DND-41 (cell line): ENCODE data around the gene HTRA1.

Source experiments
- ATAC-seq: fragments of 200-7000 bp; cut with Tn5 transposase; 3 replicates; pipeline ENCODE4 v1.9.1; 2021; ENCODE audit warnings: low read depth; ENCODE audit not compliant: insufficient read depth
- DNase-seq: peaks from one replicate; pipeline ENCODE4 v3.0.0-alpha.2; 2020
- H2AFZ ChIP-seq: 2 replicates; pipeline ENCODE4 v1.6.0; 2012; ENCODE audit warnings: low read depth, low read length
- H3K27ac ChIP-seq: 2 replicates; pipeline ENCODE4 v1.5.1; 2012; ENCODE audit warnings: low read length, inconsistent platforms
- H3K27me3 ChIP-seq: fragments of 200-600 bp; sonication (generic); 2 replicates; pipeline ENCODE4 v1.6.0; 2012; ENCODE audit warnings: low read length, mild to moderate bottlenecking, inconsistent platforms; ENCODE audit not compliant: insufficient read depth, poor library complexity
- H3K36me3 ChIP-seq: 2 replicates; pipeline ENCODE4 v1.5.1; 2012; ENCODE audit warnings: low read length, inconsistent platforms; ENCODE audit not compliant: insufficient read depth
- H3K4me1 ChIP-seq: 2 replicates; pipeline ENCODE4 v1.5.1; 2012; ENCODE audit warnings: mild to moderate bottlenecking, low read length; ENCODE audit not compliant: insufficient read depth
- H3K4me2 ChIP-seq: 2 replicates; pipeline ENCODE4 v1.6.0; 2012; ENCODE audit warnings: mild to moderate bottlenecking, moderate library complexity, low read length, inconsistent platforms; ENCODE audit not compliant: insufficient read depth
- H3K4me3 ChIP-seq, 2 experiments: fragments of 200-600 bp in 1 of 2; shearing (Covaris generic) in 1 of 2; 2 replicates each; pipeline ENCODE4 v1.5.1; 2012 to 2016; ENCODE audit warnings: inconsistent platforms in 2 of 2, low read length in 2 of 2, mild to moderate bottlenecking in 2 of 2, low read depth in 1 of 2, moderate library complexity in 1 of 2
- H3K79me2 ChIP-seq: 2 replicates; pipeline ENCODE4 v1.6.0; 2012; ENCODE audit warnings: low read length, inconsistent platforms; ENCODE audit not compliant: insufficient read depth
- H3K9ac ChIP-seq: 2 replicates; pipeline ENCODE4 v1.6.0; 2012; ENCODE audit warnings: low read depth, mild to moderate bottlenecking, inconsistent platforms, low read length, moderate library complexity
- H3K9me3 ChIP-seq: 2 replicates; pipeline ENCODE4 v1.5.1; 2012; ENCODE audit warnings: low read length, moderate library complexity, mild to moderate bottlenecking, inconsistent platforms; ENCODE audit not compliant: insufficient read depth, severe bottlenecking
- H4K20me1 ChIP-seq: 2 replicates; pipeline ENCODE4 v1.6.0; 2012; ENCODE audit warnings: low read length; ENCODE audit not compliant: insufficient read depth
- EZH2 ChIP-seq: IDR thresholded peaks from 3 replicates; pipeline ENCODE4 v1.6.1; 2012; ENCODE audit warnings: borderline replicate concordance, low read depth, mild to moderate bottlenecking, moderate library complexity, low read length, inconsistent platforms; ENCODE audit not compliant: severe bottlenecking
- TF ChIP-seq, protein P1 (sequence below): IDR thresholded peaks from 2 replicates; pipeline ENCODE4 v1.5.1; 2012; ENCODE audit warnings: borderline replicate concordance, low read length, moderate library complexity, mild to moderate bottlenecking; ENCODE audit not compliant: poor library complexity, severe bottlenecking; ENCODE audit errors: extremely low read depth

Gene HTRA1

GRCh38 chr10:122548407-122549085, 87.2 kb downstream of the HTRA1 start:
- no peaks in the 10 kb centered on the region for H3K36me3 ChIP-seq
- no peaks in the 10 kb centered on the region for H3K9me3 ChIP-seq
- DNase-seq (no peak), ATAC-seq (no peak)
- TF ChIP-seq, protein P1, sequence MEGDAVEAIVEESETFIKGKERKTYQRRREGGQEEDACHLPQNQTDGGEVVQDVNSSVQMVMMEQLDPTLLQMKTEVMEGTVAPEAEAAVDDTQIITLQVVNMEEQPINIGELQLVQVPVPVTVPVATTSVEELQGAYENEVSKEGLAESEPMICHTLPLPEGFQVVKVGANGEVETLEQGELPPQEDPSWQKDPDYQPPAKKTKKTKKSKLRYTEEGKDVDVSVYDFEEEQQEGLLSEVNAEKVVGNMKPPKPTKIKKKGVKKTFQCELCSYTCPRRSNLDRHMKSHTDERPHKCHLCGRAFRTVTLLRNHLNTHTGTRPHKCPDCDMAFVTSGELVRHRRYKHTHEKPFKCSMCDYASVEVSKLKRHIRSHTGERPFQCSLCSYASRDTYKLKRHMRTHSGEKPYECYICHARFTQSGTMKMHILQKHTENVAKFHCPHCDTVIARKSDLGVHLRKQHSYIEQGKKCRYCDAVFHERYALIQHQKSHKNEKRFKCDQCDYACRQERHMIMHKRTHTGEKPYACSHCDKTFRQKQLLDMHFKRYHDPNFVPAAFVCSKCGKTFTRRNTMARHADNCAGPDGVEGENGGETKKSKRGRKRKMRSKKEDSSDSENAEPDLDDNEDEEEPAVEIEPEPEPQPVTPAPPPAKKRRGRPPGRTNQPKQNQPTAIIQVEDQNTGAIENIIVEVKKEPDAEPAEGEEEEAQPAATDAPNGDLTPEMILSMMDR = no peak
- TF ChIP-seq EZH2 = no peak
- peaks cover 4% of the 10 kb centered on the region; the same call in 1 of the 2 replicates for H3K4me1 ChIP-seq
- H2AFZ ChIP-seq = no peak overlapping the region
- no peak overlapping the region for H3K4me3 ChIP-seq
- H4K20me1 ChIP-seq = no peaks in the 10 kb centered on the region
- H3K4me2 ChIP-seq = no peak overlapping the region
- no peaks in the 10 kb centered on the region for H3K27me3 ChIP-seq
- H3K79me2 ChIP-seq = no peaks in the 10 kb centered on the region
- no peak overlapping the region for H3K9ac ChIP-seq
- no peak overlapping the region for H3K27ac ChIP-seq

GRCh38 chr10:122549636-122550035, 88.3 kb downstream of the HTRA1 start:
- Histone ChIP-seq H3K9me3 (no peaks in the 10 kb centered on the region), H3K27ac (no peak overlapping the region), H3K27me3 (no peaks in the 10 kb centered on the region), H3K79me2 (no peaks in the 10 kb centered on the region), H3K4me1 (peaks cover 4% of the 10 kb centered on the region; the same call in 1 of the 2 replicates), H2AFZ (no peak overlapping the region), H3K4me3 (no peak overlapping the region), H3K4me2 (no peak overlapping the region), H3K9ac (no peak overlapping the region), H3K36me3 (no peaks in the 10 kb centered on the region), H4K20me1 (no peaks in the 10 kb centered on the region)
- DNase-seq (no peak), ATAC-seq (no peak)
- TF ChIP-seq, protein P1 = no peak
- no peak for TF ChIP-seq EZH2

DNA sequence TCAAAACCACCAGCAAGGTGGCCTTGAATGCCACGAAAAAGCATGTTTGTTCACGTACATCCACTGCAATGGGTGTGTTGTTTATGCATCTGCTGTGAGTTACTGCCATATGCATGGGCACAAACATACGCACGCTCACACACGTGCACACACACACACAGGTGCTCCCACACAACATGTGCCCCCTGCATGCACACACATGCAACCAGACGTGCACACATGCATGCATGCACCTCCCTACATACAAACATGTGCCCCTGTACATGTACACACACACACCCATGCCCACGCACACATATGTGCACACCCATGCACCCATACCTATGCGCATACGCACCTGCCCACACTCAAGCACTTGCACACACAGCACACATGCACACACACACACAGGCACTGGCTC, 89.1 kb downstream of the HTRA1 start:
- Histone ChIP-seq H4K20me1 (no peaks in the 10 kb centered on the region), H3K36me3 (no peaks in the 10 kb centered on the region), H3K27me3 (no peaks in the 10 kb centered on the region), H2AFZ (no peak overlapping the region), H3K9me3 (no peaks in the 10 kb centered on the region), H3K9ac (no peak overlapping the region), H3K79me2 (no peaks in the 10 kb centered on the region), H3K4me3 (no peak overlapping the region), H3K4me2 (no peak overlapping the region), H3K4me1 (peaks cover 4% of the 10 kb centered on the region; the same call in 1 of the 2 replicates), H3K27ac (no peak overlapping the region)
- TF ChIP-seq, protein P1 = no peak
- no peak for TF ChIP-seq EZH2
- DNase-seq (no peak), ATAC-seq (no peak)
